Muscle of leg (tissue), 11 donors: ENCODE measurements around the gene MT1B. TPM values are rescaled to one million over a fixed set of nuclear protein-coding genes. Genes with fewer than 3 reads are reported as not detected.

Experiments used
- DNase-seq: peaks from one replicate; pipeline ENCODE4 v3.0.0; 2013
- H3K27ac ChIP-seq: one replicate; pipeline ENCODE4 v1.5.1; 2013; ENCODE audit warnings: mild to moderate bottlenecking, low read length, control low read depth
- H3K27me3 ChIP-seq: one replicate; pipeline ENCODE4 v1.6.1; 2013; ENCODE audit warnings: low read length; ENCODE audit not compliant: control insufficient read depth, insufficient read depth
- H3K36me3 ChIP-seq: one replicate; pipeline ENCODE4 v1.6.1; 2013; ENCODE audit warnings: low read length; ENCODE audit not compliant: control insufficient read depth, insufficient read depth
- H3K4me1 ChIP-seq: one replicate; pipeline ENCODE4 v1.6.1; 2013; ENCODE audit warnings: low read length; ENCODE audit not compliant: control insufficient read depth, insufficient read depth
- H3K4me3 ChIP-seq: one replicate; pipeline ENCODE4 v1.5.1; 2013; ENCODE audit warnings: low read length, control low read depth
- H3K9me3 ChIP-seq: replicated peaks from 2 replicates; pipeline ENCODE4 v1.6.1; 2013; ENCODE audit warnings: low read depth, low read length; ENCODE audit not compliant: control insufficient read depth
- WGBS: methylation state at CpG from one replicate; pipeline ENCODE4 v1.1.5; 2013; ENCODE audit warnings: missing lambda C conversion rate; ENCODE audit not compliant: insufficient coverage; 5-methylcytosine and 5-hydroxymethylcytosine counted together
- polyA plus RNA-seq, 8 donors: library from polyadenylated mRNA; unstranded; fragments of 120-200 nt; gene quantifications; one replicate each; pipeline versions ENCODE4 v1.2.1 to v1.2.3, GENCODE V29; 2013; ENCODE audit warnings: inconsistent platforms in 1 of 8, low replicate concordance in 1 of 8; ENCODE audit not compliant: insufficient read length in 8 of 8, insufficient read depth in 1 of 8
- total RNA-seq: library from RNA; stranded (reverse); fragments of 120-200 nt; gene quantifications from one replicate; pipeline ENCODE4 v1.2.4, GENCODE V29; 2013

The MT1B gene
- total and polyA plus RNA-seq, 9 donors, result 0.64 TPM; not detected in 8

DNA sequence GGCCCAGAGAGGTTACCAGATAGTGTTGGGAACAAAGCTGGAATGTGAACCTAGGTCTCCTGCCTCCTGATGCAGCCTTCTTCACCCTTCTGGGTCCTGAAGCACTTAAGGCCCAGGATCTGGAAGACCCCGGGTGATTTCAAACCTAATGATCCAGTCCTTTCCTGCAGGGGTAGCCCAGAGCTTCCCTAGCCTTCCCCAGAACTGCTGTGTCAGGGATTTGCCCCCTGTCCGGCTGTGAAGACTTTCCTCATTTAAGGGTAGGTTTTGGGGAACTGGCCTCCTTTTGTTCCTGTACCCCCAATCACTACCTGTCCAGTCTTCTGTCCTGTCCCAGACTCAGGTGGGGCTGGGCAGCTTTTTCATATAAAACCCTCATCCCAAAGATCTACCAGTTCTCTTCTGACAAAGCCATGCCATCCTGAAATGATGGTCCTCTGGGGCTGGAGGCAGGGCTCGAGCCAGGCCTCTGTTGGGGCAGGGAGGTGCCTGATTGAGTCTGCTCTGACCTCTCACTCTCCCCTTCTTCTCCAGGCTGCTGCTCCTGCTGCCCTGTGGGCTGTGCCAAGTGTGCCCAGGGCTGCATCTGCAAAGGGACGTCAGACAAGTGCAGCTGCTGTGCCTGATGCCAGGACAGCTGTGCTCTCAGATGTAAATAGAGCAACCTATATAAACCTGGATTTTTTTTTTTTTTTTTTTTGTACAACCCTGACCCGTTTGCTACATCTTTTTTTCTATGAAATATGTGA, 31.9 kb downstream of the MT1B start:
- 40% methylated on average over 2 of the region's 5 CpGs for WGBS
- Histone ChIP-seq H3K4me1 (peaks cover 34% of the 10 kb centered on the region), H3K36me3 (no peaks in the 10 kb centered on the region), H3K27ac (no peak overlapping the region), H3K9me3 (peaks cover 6% of the 10 kb centered on the region), H3K4me3 (no peak overlapping the region), H3K27me3 (peaks cover 4% of the 10 kb centered on the region)
- peak; percentile 41 for DNase-seq

DNA sequence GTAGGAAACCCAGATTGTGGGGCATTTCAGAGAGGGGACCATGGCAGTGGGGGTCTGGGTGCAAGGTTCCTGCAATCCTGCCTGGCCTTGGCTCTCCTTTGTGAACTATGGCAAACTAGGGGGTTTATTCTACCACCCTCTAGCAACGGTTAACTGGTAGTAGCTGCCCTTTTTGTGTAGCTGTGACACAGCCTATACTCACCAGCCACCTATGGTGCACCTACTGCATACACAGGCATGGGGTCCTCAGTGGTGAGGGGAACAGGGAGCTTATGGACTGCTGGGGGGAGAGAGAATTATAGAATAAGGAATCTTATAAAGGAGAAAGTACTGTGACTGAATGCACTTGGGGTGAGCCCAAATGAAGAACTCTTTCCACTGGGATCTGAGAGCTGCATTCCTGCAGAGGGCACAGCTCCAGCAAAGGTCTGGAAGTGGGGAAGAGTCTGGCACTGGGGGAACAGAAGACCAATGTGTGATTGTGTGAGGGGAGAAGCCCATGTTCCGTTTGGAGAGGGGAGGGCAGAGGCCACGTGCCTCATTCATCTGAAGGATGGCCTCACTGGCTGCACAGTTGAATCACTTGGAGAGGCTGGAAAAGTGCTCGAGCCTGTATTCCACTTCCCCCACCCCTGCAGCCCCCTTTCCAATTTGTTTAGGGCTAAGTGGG, 32.7 kb downstream of the MT1B start:
- Histone ChIP-seq H3K27ac (no peak overlapping the region), H3K9me3 (peaks cover 6% of the 10 kb centered on the region), H3K4me1 (peaks cover 34% of the 10 kb centered on the region), H3K36me3 (no peaks in the 10 kb centered on the region), H3K27me3 (peaks cover 4% of the 10 kb centered on the region), H3K4me3 (no peak overlapping the region)
- no CpG with 5 or more reads among the region's 4 CpGs for WGBS
- DNase-seq, result peak; percentile 37

DNA sequence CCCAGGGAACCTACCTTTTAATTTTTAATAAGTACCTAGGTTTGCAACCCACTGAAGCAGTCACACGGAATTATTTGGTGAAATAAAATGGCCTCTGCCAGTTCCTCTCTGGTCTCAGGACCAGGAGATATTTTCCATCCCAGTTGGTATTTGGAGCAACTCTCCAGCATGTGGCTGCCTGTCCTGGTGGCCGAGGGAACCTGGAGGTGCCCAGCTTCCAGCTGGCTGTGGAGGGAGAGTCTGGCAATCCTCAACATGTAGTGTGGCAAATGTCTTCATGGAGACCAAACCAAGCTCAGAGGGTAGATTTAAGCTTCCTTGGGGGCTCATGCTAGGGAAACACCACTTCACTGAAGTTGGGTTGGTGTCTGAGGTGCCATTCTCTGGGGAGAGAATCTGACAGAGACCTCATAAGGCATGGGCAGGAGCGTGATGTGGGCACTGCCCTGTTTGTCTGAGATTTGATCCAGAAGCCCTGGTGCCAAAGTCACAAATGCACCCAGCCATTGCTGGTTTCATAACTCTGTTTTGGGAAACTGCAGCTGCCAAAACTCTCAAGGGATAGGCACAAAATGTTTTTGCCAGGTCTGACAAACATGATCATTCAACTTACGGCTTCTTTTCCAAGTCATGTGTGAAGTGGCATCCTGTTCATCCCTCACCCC, 33.4 kb downstream of the MT1B start:
- peaks cover 34% of the 10 kb centered on the region for H3K4me1 ChIP-seq
- DNase-seq, result no peak
- peaks cover 6% of the 10 kb centered on the region for H3K9me3 ChIP-seq
- no peak overlapping the region for H3K4me3 ChIP-seq
- peak overlapping the region; percentile 1 for H3K27ac ChIP-seq
- H3K27me3 ChIP-seq, result peaks cover 4% of the 10 kb centered on the region
- no peaks in the 10 kb centered on the region for H3K36me3 ChIP-seq
- 75% methylated on average over 2 of the region's 4 CpGs for WGBS

DNA sequence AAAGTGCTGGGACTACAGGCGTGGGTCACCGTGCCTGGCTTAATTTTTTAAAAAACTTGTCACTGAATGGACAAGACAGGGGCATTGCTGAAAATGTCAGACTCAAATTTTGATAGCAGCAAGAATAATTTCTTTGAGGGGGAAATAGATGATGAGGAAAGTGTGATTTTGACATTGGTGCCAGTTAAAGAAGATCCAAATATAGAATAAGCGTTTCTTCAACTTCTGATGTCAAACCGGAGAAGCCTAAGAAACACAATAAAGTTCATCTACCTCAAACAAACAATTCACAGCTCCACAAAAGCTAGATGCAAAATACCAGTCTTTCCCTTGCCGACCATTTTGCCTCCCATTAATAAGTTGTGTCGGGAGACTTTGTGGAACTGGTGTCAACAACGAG, 35.1 kb downstream of the MT1B start:
- H3K4me3 ChIP-seq, result no peak overlapping the region
- WGBS, result 98% methylated on average over 4 of the region's 7 CpGs
- peaks cover 32% of the 10 kb centered on the region for H3K4me1 ChIP-seq

DNA sequence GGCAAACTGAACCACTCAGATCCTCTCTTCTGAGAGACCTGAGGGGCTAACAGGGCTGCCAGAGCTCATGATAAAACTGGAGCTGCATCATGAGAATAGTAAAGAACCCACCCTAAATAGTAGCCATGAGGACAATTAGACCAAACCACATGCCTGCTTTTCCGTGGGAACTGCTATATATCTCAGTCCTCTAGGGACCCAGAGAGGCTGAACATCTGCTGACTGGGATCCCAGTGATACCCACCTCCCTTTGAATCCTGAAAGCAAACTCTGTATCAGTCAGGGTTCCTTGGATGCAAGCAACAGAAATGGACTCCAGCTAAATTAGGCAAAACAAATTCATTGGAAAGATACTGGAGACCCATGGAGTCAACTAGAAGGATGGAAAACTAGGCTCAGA, 37.1 kb downstream of the MT1B start:
- H3K4me3 ChIP-seq, result no peak overlapping the region
- H3K9me3 ChIP-seq, result peaks cover 6% of the 10 kb centered on the region
- H3K36me3 ChIP-seq, result no peaks in the 10 kb centered on the region
- no peak for DNase-seq
- H3K4me1 ChIP-seq, result peaks cover 17% of the 10 kb centered on the region
- H3K27ac ChIP-seq, result no peak overlapping the region
- 30% methylated on average over 1 of the region's 1 CpG for WGBS
- H3K27me3 ChIP-seq, result peaks cover 6% of the 10 kb centered on the region

More for the DNA sequence above, 35.1 kb downstream of the MT1B start:
- no peaks in the 10 kb centered on the region for H3K36me3 ChIP-seq
- peaks cover 6% of the 10 kb centered on the region for H3K9me3 ChIP-seq
- peaks cover 8% of the 10 kb centered on the region for H3K27me3 ChIP-seq
- H3K27ac ChIP-seq, result no peak overlapping the region
- no peak for DNase-seq

DNA sequence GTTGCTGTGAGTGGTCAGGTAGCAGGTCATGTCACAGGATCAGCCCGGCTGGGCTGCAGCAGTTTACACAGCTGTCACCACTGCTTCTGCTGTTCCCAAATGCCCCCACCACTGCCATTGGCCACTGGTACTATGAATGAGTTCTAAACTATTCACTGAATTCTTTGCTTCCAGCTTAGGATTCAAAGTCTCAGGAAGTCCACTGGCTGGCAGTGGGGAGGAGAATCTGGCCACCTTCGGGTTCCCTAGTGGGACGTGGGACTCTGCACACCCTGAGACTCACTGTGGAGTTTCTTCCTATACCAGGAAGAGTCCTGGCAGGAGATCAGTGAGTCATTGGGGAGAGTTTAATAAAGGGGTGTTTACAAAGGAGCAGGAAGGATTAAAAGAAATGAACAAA, 37.5 kb downstream of the MT1B start:
- Histone ChIP-seq H3K9me3 (peaks cover 6% of the 10 kb centered on the region), H3K27me3 (peaks cover 6% of the 10 kb centered on the region), H3K36me3 (no peaks in the 10 kb centered on the region), H3K27ac (no peak overlapping the region), H3K4me3 (no peak overlapping the region), H3K4me1 (peaks cover 12% of the 10 kb centered on the region)
- WGBS, result 94% methylated on average over 3 of the region's 3 CpGs
- no peak for DNase-seq

DNA sequence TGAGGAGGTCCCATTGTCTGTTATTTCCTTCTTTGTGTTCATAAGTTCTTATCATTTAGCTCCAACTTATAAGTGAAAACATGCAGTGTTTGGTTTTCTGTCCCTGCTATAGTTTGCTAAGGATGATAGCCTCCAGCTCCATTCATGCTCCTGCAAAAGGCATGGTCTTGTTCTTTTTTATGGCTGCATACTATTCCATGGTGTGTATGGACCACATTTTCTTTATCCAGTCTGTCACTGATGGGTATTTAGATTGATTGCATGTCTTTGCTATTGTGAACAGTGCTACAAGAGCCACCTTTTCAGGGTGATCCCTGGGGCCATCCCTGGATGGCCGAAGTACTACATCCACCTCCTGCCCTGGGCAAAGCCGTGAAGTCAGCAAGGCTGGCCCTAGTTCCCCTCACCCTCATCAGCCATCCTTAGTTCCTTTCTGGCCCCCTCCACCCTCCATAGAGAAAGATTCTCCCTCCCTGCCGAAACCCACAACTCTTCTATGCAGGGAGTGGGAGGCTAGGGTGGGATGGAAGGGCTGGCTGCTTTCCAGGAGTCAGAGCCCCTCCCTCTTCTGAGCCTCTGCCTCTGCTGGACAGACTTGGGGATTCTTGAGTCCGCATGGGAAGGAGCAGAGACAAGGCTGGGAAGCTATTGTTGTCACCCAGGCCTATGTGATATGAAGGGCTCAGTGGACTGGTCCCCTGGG, 38.9 kb downstream of the MT1B start:
- peaks cover 6% of the 10 kb centered on the region for H3K27me3 ChIP-seq
- H3K36me3 ChIP-seq, result no peaks in the 10 kb centered on the region
- no peak overlapping the region for H3K4me3 ChIP-seq
- 70% methylated on average over 2 of the region's 4 CpGs for WGBS
- no peaks in the 10 kb centered on the region for H3K4me1 ChIP-seq
- H3K27ac ChIP-seq, result no peak overlapping the region
- peaks cover 6% of the 10 kb centered on the region for H3K9me3 ChIP-seq
- DNase-seq, result no peak

DNA sequence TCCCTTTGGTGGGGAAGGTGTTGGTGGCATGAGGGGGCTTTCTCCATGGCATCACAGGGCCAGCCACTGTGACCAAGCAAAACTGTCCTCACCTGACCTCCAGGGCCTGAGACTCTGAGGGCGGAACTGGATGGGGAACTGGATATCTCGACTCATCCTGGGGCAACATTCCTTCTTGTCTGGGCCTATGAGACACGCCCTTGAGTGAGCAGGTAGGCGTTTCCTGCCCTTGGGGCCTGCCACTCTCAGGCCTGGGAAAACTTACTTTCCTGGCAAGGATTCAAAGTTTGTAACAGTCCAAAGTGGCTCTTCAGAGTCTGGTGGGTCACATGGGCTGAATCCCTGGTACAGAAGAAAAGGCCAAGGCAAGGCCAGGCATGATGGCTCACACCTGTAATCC, 40.2 kb downstream of the MT1B start:
- Histone ChIP-seq H3K4me3 (no peak overlapping the region), H3K36me3 (no peaks in the 10 kb centered on the region), H3K27ac (no peak overlapping the region), H3K4me1 (no peaks in the 10 kb centered on the region), H3K27me3 (peaks cover 8% of the 10 kb centered on the region), H3K9me3 (peaks cover 2% of the 10 kb centered on the region)
- WGBS, result 71% methylated on average over 4 of the region's 4 CpGs
- no peak for DNase-seq

DNA sequence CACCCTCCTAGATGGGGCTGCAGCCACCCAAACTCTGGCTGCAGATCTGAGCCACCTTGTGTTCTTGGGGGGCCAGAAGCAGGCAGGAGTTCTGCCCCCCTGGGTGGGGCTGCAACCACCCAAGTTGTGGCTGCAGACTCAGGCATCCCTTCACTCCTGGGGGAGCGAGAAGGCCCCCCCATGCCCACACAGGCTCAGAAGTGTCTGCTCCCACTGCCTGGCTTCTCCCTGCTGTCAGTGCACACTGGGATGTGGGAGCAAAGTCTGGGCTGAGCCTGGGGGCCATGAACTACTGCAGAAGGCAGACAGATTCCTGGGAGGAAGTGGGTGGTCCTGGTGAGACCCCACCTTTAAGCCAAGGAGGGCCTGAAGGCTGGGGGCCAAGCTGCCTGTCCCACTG, 43.6 kb downstream of the MT1B start:
- WGBS, result 71% methylated on average over 1 of the region's 1 CpG
- no peak for DNase-seq
- H3K4me3 ChIP-seq, result no peak overlapping the region
- H3K36me3 ChIP-seq, result no peaks in the 10 kb centered on the region
- no peaks in the 10 kb centered on the region for H3K4me1 ChIP-seq
- H3K27ac ChIP-seq, result no peak overlapping the region
- H3K27me3 ChIP-seq, result peaks cover 9% of the 10 kb centered on the region
- H3K9me3 ChIP-seq, result peaks cover 6% of the 10 kb centered on the region
